IMR-90 (cell line): ENCODE data around the gene KIF20B. TPM values are rescaled to one million over a fixed set of nuclear protein-coding genes. Genes with fewer than 3 reads are reported as not detected.

Experiments
- ATAC-seq: fragments of 200-7000 bp; cut with Tn5 transposase; 2 replicates; pipeline ENCODE4 v1.9.1; 2020; ENCODE audit warnings: low read depth, mild to moderate bottlenecking, moderate library complexity
- BruUV-seq: library from RNA; stranded (reverse); fragments of 400-500 nt; replicated peaks from 2 replicates; lab custom pipeline; 2021; lab: Mats Ljungman, UMichigan
- CTCF ChIA-PET: fragments of 300-600 bp; formaldehyde crosslinking; extraction: SDS; loops from one replicate; lab custom pipeline; 2021; ENCODE audit warnings: antibody characterized with exemption; lab: Yijun Ruan, JAX
- POLR2A ChIA-PET: fragments of 300-600 bp; sonication (Branson Sonifier 250); formaldehyde crosslinking; loops from one replicate; lab custom pipeline; 2022; ENCODE audit warnings: antibody characterized with exemption; ENCODE audit not compliant: unreplicated experiment; lab: Charles Lee
- DNase-seq: peaks from one replicate; pipeline ENCODE4 v3.0.0; 2013
- H2AFZ ChIP-seq: replicated peaks from 2 replicates; pipeline ENCODE3; 2013; ENCODE audit warnings: low read length, mild to moderate bottlenecking; ENCODE audit not compliant: poor library complexity
- H2AK5ac ChIP-seq: 2 replicates; pipeline ENCODE4 v1.6.1; 2013; ENCODE audit warnings: low read depth, low read length, inconsistent platforms
- H2AK9ac ChIP-seq: replicated peaks from 2 replicates; pipeline ENCODE3; 2013; ENCODE audit warnings: mild to moderate bottlenecking, low read depth, low read length, moderate library complexity; ENCODE audit not compliant: poor library complexity
- H2BK120ac ChIP-seq: 2 replicates; pipeline ENCODE4 v1.6.1; 2013; ENCODE audit warnings: low read depth, low read length, inconsistent platforms
- H2BK15ac ChIP-seq: 3 replicates; pipeline ENCODE4 v1.6.1; 2013; ENCODE audit warnings: low read depth, low read length, inconsistent platforms
- H2BK20ac ChIP-seq: 2 replicates; pipeline ENCODE4 v1.6.1; 2013; ENCODE audit warnings: low read depth, mild to moderate bottlenecking, inconsistent platforms, low read length, moderate library complexity
- H2BK5ac ChIP-seq: 2 replicates; pipeline ENCODE4 v1.6.1; 2013; ENCODE audit warnings: mild to moderate bottlenecking, low read depth, low read length, inconsistent platforms; ENCODE audit not compliant: poor library complexity, severe bottlenecking
- H3K14ac ChIP-seq: replicated peaks from 2 replicates; pipeline ENCODE4 v1.6.1; 2013; ENCODE audit warnings: low read depth, low read length, inconsistent platforms
- H3K18ac ChIP-seq: 2 replicates; pipeline ENCODE4 v1.6.1; 2013; ENCODE audit warnings: low read depth, low read length, control low read depth
- H3K23ac ChIP-seq: 2 replicates; pipeline ENCODE4 v1.6.1; 2013; ENCODE audit warnings: low read depth, low read length, inconsistent platforms
- H3K27ac ChIP-seq: 2 replicates; pipeline ENCODE4 v1.5.1; 2013; ENCODE audit warnings: mild to moderate bottlenecking, control low read depth, low read length; ENCODE audit not compliant: insufficient read depth
- H3K27me3 ChIP-seq: 2 replicates; pipeline ENCODE4 v1.6.1; 2013; ENCODE audit warnings: low read length; ENCODE audit not compliant: control insufficient read depth, insufficient read depth
- H3K36me3 ChIP-seq: 2 replicates; pipeline ENCODE4 v1.6.1; 2013; ENCODE audit warnings: low read length, mixed read lengths; ENCODE audit not compliant: control insufficient read depth, insufficient read depth
- H3K4ac ChIP-seq: 2 replicates; pipeline ENCODE4 v1.6.1; 2013; ENCODE audit warnings: low read depth, low read length, inconsistent platforms
- H3K4me1 ChIP-seq: 2 replicates; pipeline ENCODE4 v1.6.1; 2013; ENCODE audit warnings: low read length, mixed read lengths; ENCODE audit not compliant: control insufficient read depth, insufficient read depth
- H3K4me2 ChIP-seq: 2 replicates; pipeline ENCODE4 v1.6.1; 2013; ENCODE audit warnings: low read depth, mild to moderate bottlenecking, control low read depth, low read length, moderate library complexity
- H3K4me3 ChIP-seq: 2 replicates; pipeline ENCODE4 v1.5.1; 2013; ENCODE audit warnings: low read depth, mild to moderate bottlenecking, control low read depth, low read length, moderate library complexity; ENCODE audit not compliant: insufficient read depth
- H3K56ac ChIP-seq: 2 replicates; pipeline ENCODE4 v1.6.1; 2013; ENCODE audit warnings: low read length, inconsistent platforms; ENCODE audit not compliant: insufficient read depth; ENCODE audit errors: extremely low read depth
- H3K79me1 ChIP-seq, 2 experiments: 2 replicates each; pipeline ENCODE4 v1.6.1; 2013; ENCODE audit warnings: low read length in 2 of 2, inconsistent platforms in 1 of 2, low read depth in 1 of 2
- H3K9ac ChIP-seq: 2 replicates; pipeline ENCODE4 v1.6.1; 2013; ENCODE audit warnings: low read depth, low read length, control low read depth
- H3K9me1 ChIP-seq: 2 replicates; pipeline ENCODE4 v1.6.1; 2013; ENCODE audit warnings: low read length, inconsistent platforms; ENCODE audit not compliant: insufficient read depth
- H3K9me3 ChIP-seq: 2 replicates; pipeline ENCODE4 v1.6.1; 2013; ENCODE audit warnings: low read length; ENCODE audit not compliant: control insufficient read depth, insufficient read depth
- H4K20me1 ChIP-seq: 2 replicates; pipeline ENCODE4 v1.6.1; 2013; ENCODE audit warnings: low read length, inconsistent platforms; ENCODE audit not compliant: insufficient read depth
- H4K5ac ChIP-seq: 2 replicates; pipeline ENCODE4 v1.6.1; 2013; ENCODE audit warnings: mild to moderate bottlenecking, low read depth, low read length, control low read depth
- H4K8ac ChIP-seq, 2 experiments: 2 replicates each; pipeline ENCODE4 v1.6.1; 2013; ENCODE audit warnings: low read depth in 2 of 2, low read length in 2 of 2, control low read depth in 1 of 2, inconsistent platforms in 1 of 2
- H4K91ac ChIP-seq: 2 replicates; pipeline ENCODE4 v1.6.1; 2013; ENCODE audit warnings: low read depth, low read length, inconsistent platforms; ENCODE audit not compliant: insufficient read depth
- CEBPB ChIP-seq: IDR thresholded peaks from 2 replicates; pipeline ENCODE4 v1.6.1; 2012; ENCODE audit warnings: low read depth, low read length, improper control_type of control experiment
- CTCF ChIP-seq: conservative IDR thresholded peaks from 2 replicates; pipeline ENCODE4 v1.5.1; 2012; ENCODE audit warnings: mild to moderate bottlenecking, low read depth, low read length, improper control_type of control experiment
- MXI1 ChIP-seq: IDR thresholded peaks from 2 replicates; pipeline ENCODE4 v1.6.1; 2012; ENCODE audit warnings: low read depth, mild to moderate bottlenecking, low read length, moderate library complexity, borderline replicate concordance
- POLR2A ChIP-seq: IDR thresholded peaks from 2 replicates; pipeline ENCODE4 v1.6.1; 2012; ENCODE audit warnings: mild to moderate bottlenecking, low read depth, low read length
- RAD21 ChIP-seq: IDR thresholded peaks from 2 replicates; pipeline ENCODE4 v1.6.1; 2012; ENCODE audit warnings: low read length, improper control_type of control experiment
- RCOR1 ChIP-seq: IDR thresholded peaks from 2 replicates; pipeline ENCODE4 v1.6.1; 2012; ENCODE audit warnings: mild to moderate bottlenecking, low read length, improper control_type of control experiment; ENCODE audit not compliant: insufficient replicate concordance
- RFX5 ChIP-seq: IDR thresholded peaks from 2 replicates; pipeline ENCODE4 v1.8.0; 2012; ENCODE audit warnings: low read depth, mild to moderate bottlenecking, low read length, moderate library complexity
- SMC3 ChIP-seq: fragments of 150-350 bp; IDR thresholded peaks from 2 replicates; pipeline ENCODE4 v1.6.1; 2016; ENCODE audit warnings: low read depth, mild to moderate bottlenecking, antibody characterized with exemption, low read length, moderate library complexity
- USF2 ChIP-seq: fragments of 150-350 bp; IDR thresholded peaks from 2 replicates; pipeline ENCODE4 v1.6.1; 2017; ENCODE audit warnings: mild to moderate bottlenecking, antibody characterized with exemption, low read length, low read depth
- WGBS, 2 experiments: methylation state at CpG; one replicate each; pipeline versions ENCODE4 v1.1.5 to v1.1.7; 2013; ENCODE audit warnings: missing lambda C conversion rate in 2 of 2; ENCODE audit not compliant: insufficient read length in 1 of 2; ENCODE audit errors: extremely low coverage in 2 of 2; 5-methylcytosine and 5-hydroxymethylcytosine counted together
- dilution Hi-C: fragments of 300-500 bp; cut with HindIII; formaldehyde crosslinking; loops from one replicate; pipeline ENCODE4 v1.14.3; 2018; ENCODE audit warnings: low sequenced_read_pairs; ENCODE audit not compliant: unreplicated experiment
- in situ Hi-C: fragments of 300-500 bp; cut with MboI; formaldehyde crosslinking; loops from 3 replicates; pipeline ENCODE4 v1.14.3; 2019; ENCODE audit warnings: low sequenced_read_pairs, inconsistent platforms, mixed read lengths
- intact Hi-C: fragments of 100-400 bp; cut with micrococcal nuclease; formaldehyde crosslinking; loops from 2 replicates; pipeline ENCODE4 v1.10.0; 2022
- polyA plus RNA-seq, 3 experiments: library from polyadenylated mRNA; depleted of rRNA; stranded (reverse); fragments of >200 nt; gene quantifications; 2 replicates each; pipeline ENCODE4 v1.2.3, GENCODE V29; 2012; ENCODE audit warnings: low replicate concordance in 1 of 3
- total RNA-seq: library from RNA; depleted of rRNA; stranded (reverse); fragments of >200 nt; gene quantifications from 2 replicates; pipeline ENCODE4 v1.2.3, GENCODE V29; 2012

KIF20B gene
- total and polyA plus RNA-seq, 2 of the 4 experiments (the other 2 are of a cell fraction) = 3.1 to 23.5 TPM

GRCh38 chr10:89679986-89680385, 21.4 kb upstream of the KIF20B start:
- H3K79me1 ChIP-seq = no peaks in the 10 kb centered on the region
- no peak overlapping the region for H2AK5ac ChIP-seq
- no peak overlapping the region for H3K9ac ChIP-seq
- no peaks in the 10 kb centered on the region for H3K9me3 ChIP-seq
- ChIA-PET CTCF (interaction anchor here (1.0 kb wide), 1 partner anchor 18 kb away, joined by 3 read pairs; no protein-coding TSS in a partner anchor), POLR2A (no interaction called here)
- no peak overlapping the region for H2BK120ac ChIP-seq
- in situ Hi-C loops (no loop called here), dilution Hi-C loops (no loop called here), intact Hi-C loops (no loop called here)
- no peaks in the 10 kb centered on the region for H3K27me3 ChIP-seq
- no peaks in the 10 kb centered on the region; the same call in 1 of the 2 replicates for H3K9me1 ChIP-seq
- no peak overlapping the region for H4K91ac ChIP-seq
- no peak overlapping the region for H2BK15ac ChIP-seq
- H3K23ac ChIP-seq = no peak overlapping the region
- no TSS peak for BruUV-seq
- H3K4ac ChIP-seq = no peak overlapping the region
- H2AK9ac ChIP-seq = no peak overlapping the region
- no peak overlapping the region for H2AFZ ChIP-seq
- H3K4me3 ChIP-seq = no peak overlapping the region
- H3K27ac ChIP-seq = no peak overlapping the region
- ATAC-seq (no peak), DNase-seq (no peak)
- no peak overlapping the region for H3K18ac ChIP-seq
- no peaks in the 10 kb centered on the region for H3K4me1 ChIP-seq
- no peak overlapping the region for H4K8ac ChIP-seq
- no peaks in the 10 kb centered on the region for H4K20me1 ChIP-seq
- no peak overlapping the region for H3K56ac ChIP-seq
- TF ChIP-seq CTCF = no peak
- TF ChIP-seq RAD21 = no peak
- TF ChIP-seq USF2 = no peak
- TF ChIP-seq RCOR1 = no peak
- TF ChIP-seq POLR2A = no peak
- no peak for TF ChIP-seq RFX5
- no peak for TF ChIP-seq SMC3
- no peak for TF ChIP-seq CEBPB
- TF ChIP-seq MXI1 = no peak
- no peak overlapping the region for H2BK5ac ChIP-seq
- no peak overlapping the region for H3K4me2 ChIP-seq
- no peak overlapping the region for H4K5ac ChIP-seq
- 83% methylated on average over 1 of the region's 3 CpGs; no CpG with 5 or more reads in 1 of the 2 experiments for WGBS, 2 experiments
- H3K36me3 ChIP-seq = no peaks in the 10 kb centered on the region
- no peak overlapping the region for H3K14ac ChIP-seq
- H2BK20ac ChIP-seq = no peak overlapping the region
